ENCODE measurements around the gene NDUFA9.

NDUFA9 gene

DNA sequence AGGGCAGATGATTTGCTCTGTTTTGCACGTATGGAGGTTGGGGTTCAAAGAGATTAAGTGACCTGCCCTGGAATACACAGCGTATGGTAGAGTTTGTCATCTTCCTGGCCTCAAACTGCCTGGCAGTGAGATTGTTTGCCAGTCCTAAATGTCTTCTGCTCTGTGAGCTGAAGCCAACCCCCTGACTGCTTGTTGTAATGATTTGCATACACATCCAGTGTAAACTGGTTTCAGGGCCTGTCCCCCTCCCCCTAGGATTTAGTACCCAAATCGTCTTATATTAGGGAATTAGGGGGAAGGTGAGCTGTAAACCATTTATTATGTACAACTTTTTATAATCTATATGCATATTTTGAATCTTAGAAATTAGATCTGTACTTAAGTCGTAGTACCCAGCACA, 38.4 kb upstream of the NDUFA9 start:
- no peaks in the 10 kb centered on the region for H3F3A ChIP-seq (ENCODE audit: low read depth)
- H3K4me3 ChIP-seq (ENCODE audit: low read length, poor library complexity, severe bottlenecking) = no peak overlapping the region
- peaks cover 12% of the 10 kb centered on the region for H3K4me1 ChIP-seq (ENCODE audit: insufficient read depth, low read length, poor library complexity, severe bottlenecking)
- no peaks in the 10 kb centered on the region for H3K9me3 ChIP-seq (ENCODE audit: insufficient read depth, low read depth, low read length)
- H3K36me3 ChIP-seq (ENCODE audit: insufficient read depth, low read length) = peaks cover 35% of the 10 kb centered on the region; the same call in 1 of the 2 replicates
- no peaks in the 10 kb centered on the region for H4K20me1 ChIP-seq (ENCODE audit: insufficient read depth, low read length, poor library complexity, severe bottlenecking)
- TF ChIP-seq EZH2phosphoT487 (IDR thresholded peaks at IDR 0.05; ENCODE audit: borderline replicate concordance) = no peak
- TF ChIP-seq, protein P1, sequence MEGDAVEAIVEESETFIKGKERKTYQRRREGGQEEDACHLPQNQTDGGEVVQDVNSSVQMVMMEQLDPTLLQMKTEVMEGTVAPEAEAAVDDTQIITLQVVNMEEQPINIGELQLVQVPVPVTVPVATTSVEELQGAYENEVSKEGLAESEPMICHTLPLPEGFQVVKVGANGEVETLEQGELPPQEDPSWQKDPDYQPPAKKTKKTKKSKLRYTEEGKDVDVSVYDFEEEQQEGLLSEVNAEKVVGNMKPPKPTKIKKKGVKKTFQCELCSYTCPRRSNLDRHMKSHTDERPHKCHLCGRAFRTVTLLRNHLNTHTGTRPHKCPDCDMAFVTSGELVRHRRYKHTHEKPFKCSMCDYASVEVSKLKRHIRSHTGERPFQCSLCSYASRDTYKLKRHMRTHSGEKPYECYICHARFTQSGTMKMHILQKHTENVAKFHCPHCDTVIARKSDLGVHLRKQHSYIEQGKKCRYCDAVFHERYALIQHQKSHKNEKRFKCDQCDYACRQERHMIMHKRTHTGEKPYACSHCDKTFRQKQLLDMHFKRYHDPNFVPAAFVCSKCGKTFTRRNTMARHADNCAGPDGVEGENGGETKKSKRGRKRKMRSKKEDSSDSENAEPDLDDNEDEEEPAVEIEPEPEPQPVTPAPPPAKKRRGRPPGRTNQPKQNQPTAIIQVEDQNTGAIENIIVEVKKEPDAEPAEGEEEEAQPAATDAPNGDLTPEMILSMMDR (conservative IDR thresholded peaks at IDR 0.05; ENCODE audit: low read length) = no peak
- no peak overlapping the region for H3K9ac ChIP-seq (ENCODE audit: low read depth, low read length, poor library complexity, severe bottlenecking)
- peaks cover 7% of the 10 kb centered on the region for H3K79me2 ChIP-seq (ENCODE audit: insufficient read depth, low read length)
- no peaks in the 10 kb centered on the region for H3K9me2 ChIP-seq (replicated peaks; ENCODE audit: low read depth, low read length)
- H3K4me2 ChIP-seq (ENCODE audit: low read depth, low read length, poor library complexity, severe bottlenecking) = no peak overlapping the region
- no peaks in the 10 kb centered on the region for H3K27me3 ChIP-seq (ENCODE audit: insufficient read depth, low read length, poor library complexity, severe bottlenecking)
- H2AFZ ChIP-seq (ENCODE audit: low read length) = no peak overlapping the region

DNA sequence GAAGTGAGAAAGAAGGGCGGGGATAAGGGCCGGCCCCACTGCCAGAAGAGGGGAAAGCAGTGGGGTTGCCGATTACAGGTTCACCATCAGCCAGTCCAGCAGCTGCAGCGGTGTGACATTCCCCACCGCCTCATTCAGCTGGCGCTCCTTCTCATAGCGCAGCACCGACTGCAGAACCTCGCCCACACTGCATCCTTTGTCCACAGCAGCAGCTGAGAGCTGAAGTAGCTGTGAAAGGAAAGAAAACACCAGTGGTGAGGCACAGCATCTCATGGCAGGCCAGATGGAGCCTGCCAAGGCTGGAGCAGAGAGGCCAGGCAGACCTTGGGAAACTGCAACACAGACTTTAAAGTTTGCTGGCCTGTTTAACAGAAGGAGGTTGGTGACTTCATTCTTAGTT, 33.2 kb upstream of the NDUFA9 start:
- TF ChIP-seq EZH2phosphoT487 (IDR thresholded peaks at IDR 0.05; ENCODE audit: borderline replicate concordance) = no peak
- TF ChIP-seq, protein P1 (conservative IDR thresholded peaks at IDR 0.05; ENCODE audit: low read length) = no peak
- no peaks in the 10 kb centered on the region for H3K27me3 ChIP-seq (ENCODE audit: insufficient read depth, low read length, poor library complexity, severe bottlenecking)

GRCh38 chr12:4621511-4621910, 27.4 kb upstream of the NDUFA9 start:
- Histone ChIP-seq H3K4me2 (ENCODE audit: low read depth, low read length, poor library complexity, severe bottlenecking) (no peak overlapping the region), H3K9me3 (ENCODE audit: insufficient read depth, low read depth, low read length) (no peaks in the 10 kb centered on the region), H3K27me3 (ENCODE audit: insufficient read depth, low read length, poor library complexity, severe bottlenecking) (no peaks in the 10 kb centered on the region), H3K9ac (ENCODE audit: low read depth, low read length, poor library complexity, severe bottlenecking) (no peak overlapping the region), H4K20me1 (ENCODE audit: insufficient read depth, low read length, poor library complexity, severe bottlenecking) (no peaks in the 10 kb centered on the region), H3F3A (ENCODE audit: low read depth) (no peaks in the 10 kb centered on the region), H3K9me2 (replicated peaks; ENCODE audit: low read depth, low read length) (no peaks in the 10 kb centered on the region), H3K4me1 (ENCODE audit: insufficient read depth, low read length, poor library complexity, severe bottlenecking) (no peaks in the 10 kb centered on the region), H3K36me3 (ENCODE audit: insufficient read depth, low read length) (no peaks in the 10 kb centered on the region), H3K4me3 (ENCODE audit: low read length, poor library complexity, severe bottlenecking) (no peak overlapping the region), H3K79me2 (ENCODE audit: insufficient read depth, low read length) (no peaks in the 10 kb centered on the region), H2AFZ (ENCODE audit: low read length) (no peak overlapping the region)
- no peak for TF ChIP-seq EZH2phosphoT487 (IDR thresholded peaks at IDR 0.05; ENCODE audit: borderline replicate concordance)
- TF ChIP-seq, protein P1 (conservative IDR thresholded peaks at IDR 0.05; ENCODE audit: low read length) = no peak

More for the DNA sequence above, 33.2 kb upstream of the NDUFA9 start:
- Histone ChIP-seq H4K20me1 (ENCODE audit: insufficient read depth, low read length, poor library complexity, severe bottlenecking) (no peaks in the 10 kb centered on the region), H3K9ac (ENCODE audit: low read depth, low read length, poor library complexity, severe bottlenecking) (no peak overlapping the region), H3K9me3 (ENCODE audit: insufficient read depth, low read depth, low read length) (no peaks in the 10 kb centered on the region), H3K36me3 (ENCODE audit: insufficient read depth, low read length) (peaks cover 41% of the 10 kb centered on the region; the same call in 1 of the 2 replicates), H3K79me2 (ENCODE audit: insufficient read depth, low read length) (no peaks in the 10 kb centered on the region), H2AFZ (ENCODE audit: low read length) (no peak overlapping the region), H3K4me1 (ENCODE audit: insufficient read depth, low read length, poor library complexity, severe bottlenecking) (no peaks in the 10 kb centered on the region), H3K9me2 (replicated peaks; ENCODE audit: low read depth, low read length) (no peaks in the 10 kb centered on the region), H3K4me3 (ENCODE audit: low read length, poor library complexity, severe bottlenecking) (no peak overlapping the region), H3F3A (ENCODE audit: low read depth) (no peaks in the 10 kb centered on the region), H3K4me2 (ENCODE audit: low read depth, low read length, poor library complexity, severe bottlenecking) (no peak overlapping the region)

Data from Loucy (cell line).